ENCODE data around the gene TMEM89.
A peak's percentile ranks its signal among the peaks of the same experiment; 100 is the strongest.

Gene TMEM89

GRCh38 chr3:48609088-48610005, 12.2 kb downstream of the TMEM89 start, which contains the start of gene UQCRC1:
Gene UQCRC1 (minus strand): TSS chr3:48609646. CDS start chr3:48609620, 26 bp downstream.
- DNase-seq: peak; percentile 88 to 90

GRCh38 chr3:48607519-48607918, 14.1 kb downstream of the TMEM89 start:
- no peak for DNase-seq

- no peak for DNase-seq
These were observed 20.0 kb downstream of the TMEM89 start for GRCh38 chr3:48601622-48601994.

DNA sequence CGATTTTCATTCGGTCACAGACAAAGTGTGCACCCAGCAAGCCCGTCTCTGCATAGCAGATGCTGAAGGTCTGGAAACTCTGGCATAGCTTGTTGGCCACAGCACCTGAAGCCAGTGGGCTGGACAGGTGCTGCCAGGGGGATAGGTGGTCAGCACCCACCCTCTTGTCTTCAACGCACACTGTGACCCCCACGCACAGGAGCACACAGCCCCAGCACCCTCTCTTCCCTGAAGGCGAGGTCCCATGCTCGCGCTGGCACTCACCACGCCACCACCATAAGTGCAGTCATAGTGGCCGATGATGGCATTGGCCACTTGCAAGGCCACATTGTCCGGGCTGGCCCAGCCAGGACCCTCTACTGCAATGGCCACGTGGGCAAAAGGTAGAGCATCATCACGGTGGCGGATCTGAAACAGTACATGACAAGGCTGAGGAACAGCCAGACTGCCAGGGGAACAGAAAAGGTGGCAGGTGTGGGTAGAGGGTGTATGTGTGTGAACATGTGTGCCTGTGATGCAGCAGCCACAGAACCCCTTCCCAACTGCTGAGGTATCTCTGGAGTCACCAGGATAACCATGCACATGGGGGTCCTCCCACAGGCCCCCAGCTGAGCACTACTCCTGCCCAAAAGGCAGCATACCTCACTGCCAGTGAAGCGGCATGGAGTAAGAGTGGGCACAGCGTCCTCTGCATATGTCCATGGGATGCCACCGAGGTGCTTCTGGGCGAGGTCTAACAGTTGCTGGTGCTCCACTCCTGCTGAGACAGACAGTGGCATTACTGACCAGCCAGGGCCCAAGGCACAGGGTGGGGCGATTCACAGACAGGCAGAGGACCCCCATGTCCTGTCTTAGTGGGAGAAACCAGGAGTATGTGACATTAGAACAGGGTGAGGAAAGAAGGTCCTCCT, 20.6 kb downstream of the TMEM89 start:
- no peak for DNase-seq

GRCh38 chr3:48599509-48600285, 21.9 kb downstream of the TMEM89 start:
- DNase-seq: no peak

DNA sequence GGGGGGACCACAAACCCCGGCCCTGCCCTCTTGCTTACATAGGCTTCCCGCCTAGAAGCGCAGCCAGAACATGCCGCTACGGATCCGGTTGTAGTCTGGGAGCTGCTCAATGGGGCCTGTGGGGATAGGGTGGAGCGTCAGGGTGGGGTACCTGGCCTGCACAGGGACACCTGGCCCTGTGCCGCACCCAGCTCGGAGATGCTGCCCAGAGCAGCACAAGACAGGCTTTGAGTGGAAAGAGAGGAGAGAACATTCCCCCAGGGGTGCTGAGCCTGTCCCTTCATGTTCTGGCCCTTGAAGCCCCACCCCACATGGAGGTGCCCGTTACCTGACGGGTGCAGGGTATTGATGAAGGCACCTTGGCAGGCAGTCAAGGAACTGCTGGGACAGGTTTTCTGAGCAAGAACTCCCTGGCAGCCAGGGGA, 22.5 kb downstream of the TMEM89 start:
- no peak for DNase-seq

- DNase-seq: no peak
These were observed 23.1 kb downstream of the TMEM89 start for GRCh38 chr3:48598323-48599076.

- no peak for DNase-seq
These were observed 24.2 kb downstream of the TMEM89 start for GRCh38 chr3:48597408-48597800.

DNA sequence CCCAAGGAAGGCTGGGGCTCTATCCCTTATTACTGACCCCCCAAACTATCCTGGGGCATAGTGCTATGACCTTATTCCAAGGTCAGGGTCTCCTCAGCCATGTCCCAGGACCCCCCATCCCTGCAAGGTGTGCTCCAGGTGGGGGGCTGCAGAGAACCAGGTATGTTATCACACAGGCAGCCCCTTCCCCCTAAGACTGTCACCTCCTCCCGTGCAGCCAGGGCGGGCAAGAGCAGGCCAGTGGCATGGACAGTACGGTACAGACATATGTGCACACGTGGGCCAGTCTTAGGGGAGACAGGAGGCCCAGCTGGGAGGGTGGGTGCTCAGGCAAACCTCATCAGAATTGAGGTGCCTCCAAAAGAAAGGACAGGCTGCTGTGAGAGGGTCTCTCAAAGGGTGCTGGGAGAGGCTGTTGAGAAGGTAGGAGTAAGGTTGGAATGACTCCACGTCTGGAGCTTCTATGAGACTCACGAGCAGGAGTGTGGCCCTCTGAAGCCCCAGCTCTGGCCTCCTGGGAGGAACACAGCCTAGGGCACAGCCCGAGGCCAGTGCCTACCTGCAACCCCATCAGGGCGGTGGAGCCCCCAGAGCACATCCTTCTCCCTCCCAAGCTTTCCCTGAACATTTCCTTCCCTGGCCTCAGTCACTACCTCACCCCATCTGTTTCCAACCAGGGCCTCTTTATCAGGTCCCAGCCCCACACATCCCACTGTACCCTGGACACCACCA, 24.7 kb downstream of the TMEM89 start:
- DNase-seq: no peak

- DNase-seq: no peak
These were observed 25.4 kb downstream of the TMEM89 start for GRCh38 chr3:48596157-48596556.

- no peak for DNase-seq
These were observed 25.9 kb downstream of the TMEM89 start for GRCh38 chr3:48595526-48596121.

DNA sequence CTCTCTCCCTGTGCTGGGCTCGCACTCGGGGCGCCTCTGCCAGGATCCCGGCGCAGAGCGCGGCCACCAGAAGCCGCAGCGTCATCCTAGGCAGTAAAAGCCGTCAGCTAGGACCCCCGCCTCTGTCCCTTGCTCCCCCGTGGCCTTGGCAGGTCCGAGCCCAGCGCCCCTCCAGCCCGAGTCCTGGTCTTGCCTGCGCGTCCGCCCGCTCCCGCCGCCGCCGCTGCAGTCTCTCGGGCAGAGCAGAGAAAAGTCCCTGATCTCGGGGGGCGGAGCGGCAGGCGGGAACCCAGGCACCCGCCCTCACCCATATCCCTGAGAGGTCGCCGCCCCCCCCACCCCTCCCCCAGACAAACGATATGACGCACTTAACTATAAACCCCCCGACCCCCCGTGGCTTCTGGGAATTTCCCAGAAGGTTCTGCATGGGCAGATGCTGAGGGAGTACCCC, 26.5 kb downstream of the TMEM89 start, which contains the start of gene COL7A1:
TSS of gene COL7A1 (minus strand) at position 255 of the 451 bp plus-strand sequence. CDS start at position 85, 170 bp downstream.
- DNase-seq: no peak

GRCh38 chr3:48594417-48595049, 27.0 kb downstream of the TMEM89 start:
- DNase-seq: no peak

DNA sequence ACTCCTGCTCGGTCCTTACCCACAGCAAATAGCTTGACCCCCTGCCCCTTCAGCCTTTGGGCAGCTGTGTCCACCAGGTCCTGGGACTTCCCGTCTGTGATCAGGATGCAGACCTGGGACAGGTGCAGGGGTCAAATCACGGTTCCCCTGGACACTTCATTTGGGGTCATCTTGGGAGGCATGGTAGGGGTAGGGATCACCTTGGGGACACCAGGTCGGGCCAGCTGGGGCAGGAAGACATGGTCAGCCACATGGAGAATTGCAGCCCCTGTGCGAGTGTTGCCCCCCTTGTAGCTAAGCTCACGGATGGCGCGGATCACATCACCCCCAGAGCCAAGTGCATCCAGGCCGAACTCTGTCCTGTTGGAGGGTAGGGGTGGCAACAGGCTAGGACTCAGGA, 28.2 kb downstream of the TMEM89 start:
- no peak for DNase-seq

DNA sequence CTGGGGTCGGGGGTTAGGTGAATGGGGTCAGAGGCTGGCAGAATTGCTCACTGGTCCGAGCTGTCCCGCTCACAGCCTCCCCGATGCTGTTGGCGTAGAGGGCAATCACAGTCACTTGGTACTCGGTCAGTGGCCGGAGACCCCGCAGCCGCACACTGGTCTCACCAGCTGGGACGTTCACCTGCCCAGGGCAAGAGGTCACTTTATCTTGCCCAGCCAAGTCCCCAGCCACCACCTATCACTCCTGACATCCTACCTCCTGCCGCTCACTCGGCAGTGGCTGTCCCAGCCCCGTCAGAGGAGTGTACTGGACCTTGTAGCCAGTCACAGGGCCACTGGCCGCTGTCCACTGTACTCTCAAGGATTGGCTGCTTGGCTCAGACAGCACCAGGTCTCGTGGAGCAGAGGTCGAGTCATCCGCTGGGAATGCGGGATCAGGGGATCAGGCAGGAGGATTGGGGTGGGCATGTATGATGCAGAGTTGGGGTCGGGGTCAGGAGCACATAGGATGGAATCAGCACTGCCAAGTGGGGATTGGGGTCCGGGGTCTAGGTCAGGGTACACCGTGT, 29.0 kb downstream of the TMEM89 start:
- DNase-seq: no peak

GRCh38 chr3:48591886-48592518, 29.6 kb downstream of the TMEM89 start:
- no peak for DNase-seq

DNA sequence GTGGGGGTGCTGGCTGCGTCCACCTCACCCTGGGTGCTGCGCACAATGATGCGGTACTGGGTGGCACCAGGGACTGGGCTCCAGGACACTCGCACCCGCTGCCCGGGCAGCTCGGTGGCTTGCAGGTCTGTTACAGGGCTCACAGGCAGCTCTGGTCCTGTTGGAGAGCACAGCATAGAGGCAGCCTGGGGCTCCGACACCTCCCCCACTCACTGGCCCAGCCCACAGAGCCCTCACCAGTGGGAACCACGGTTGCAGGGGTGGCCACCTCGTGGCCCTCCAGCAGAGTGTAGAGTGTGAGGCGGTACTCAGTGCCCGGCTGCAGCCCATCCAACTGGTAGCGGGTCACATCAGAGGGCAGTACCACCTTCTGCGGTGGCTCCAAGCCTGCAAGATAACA, 30.1 kb downstream of the TMEM89 start:
- no peak for DNase-seq

DNA sequence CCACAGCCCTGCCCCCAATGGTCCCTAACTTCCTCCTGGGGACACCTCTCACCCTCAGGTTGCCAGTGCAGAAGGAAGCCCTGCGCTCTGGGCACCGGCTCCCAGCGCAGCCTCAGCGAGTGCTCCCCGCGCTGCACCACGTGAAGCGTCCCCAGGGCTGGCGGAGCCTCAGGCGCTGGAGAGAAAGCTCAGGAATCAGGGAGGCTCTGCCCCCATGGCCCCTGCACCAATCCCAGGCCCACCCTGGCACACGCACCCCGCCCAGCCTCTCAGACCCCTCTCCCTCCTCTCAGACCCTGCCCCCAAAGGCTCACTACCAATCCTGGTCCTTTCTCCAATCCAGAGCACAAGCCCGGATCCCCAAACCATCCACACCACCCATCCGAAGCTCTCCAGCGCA, 33.3 kb downstream of the TMEM89 start:
- DNase-seq: no peak

DNA sequence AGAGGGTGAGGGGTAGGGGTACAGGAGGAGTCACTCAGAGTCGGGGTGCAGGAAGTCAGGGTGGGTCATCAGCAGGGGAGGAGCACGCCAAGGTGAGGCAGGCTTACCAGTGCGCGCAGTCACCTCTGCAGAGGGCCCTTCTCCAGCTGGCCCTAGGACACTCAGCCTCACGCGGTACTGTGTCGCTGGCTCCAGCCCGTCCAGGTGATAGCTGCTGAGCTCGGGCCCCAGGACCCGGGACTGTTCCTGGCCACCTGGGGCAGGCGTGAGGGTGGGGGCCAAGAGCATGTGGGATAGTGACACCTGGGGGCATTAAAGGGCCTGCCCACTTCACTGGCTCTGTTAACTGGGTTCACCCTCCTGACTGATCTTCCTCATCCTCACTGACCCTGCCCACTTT, 33.9 kb downstream of the TMEM89 start:
- DNase-seq: no peak
